Heart right ventricle (tissue), 16 donors: ENCODE results near the gene PVR. TPM values are rescaled to one million over a fixed set of nuclear protein-coding genes. Genes with fewer than 3 reads are reported as not detected.

ENCODE experiments used
- ATAC-seq, 8 donors: fragments of 200-7000 bp; cut with Tn5 transposase; one replicate each; pipeline ENCODE4 v1.9.1; 2020; ENCODE audit warnings: mild to moderate bottlenecking in 8 of 8, moderate library complexity in 8 of 8, moderate number of reproducible peaks in 1 of 8
- DNase-seq, 2 donors: peaks; one replicate each; pipeline ENCODE4 v3.0.0-alpha.2; 2020
- H3K27ac ChIP-seq, 10 donors: fragments of 200-600 bp; sonication (generic) in 2 of 10; one replicate each; pipeline versions ENCODE4 v1.5.0 to v1.8.0; 2020 to 2022; ENCODE audit warnings: mild to moderate bottlenecking in 3 of 10
- H3K27me3 ChIP-seq, 7 donors: fragments of 200-600 bp; one replicate each; pipeline ENCODE4 v1.8.0; 2021 to 2022; ENCODE audit warnings: mild to moderate bottlenecking in 2 of 7
- H3K36me3 ChIP-seq, 9 donors: fragments of 200-600 bp; sonication (generic) in 1 of 9; one replicate each; pipeline versions ENCODE4 v1.5.0 to v1.8.0; 2020 to 2022; ENCODE audit warnings: mild to moderate bottlenecking in 2 of 9
- H3K4me1 ChIP-seq, 9 donors: fragments of 200-600 bp; sonication (generic) in 1 of 9; one replicate each; pipeline versions ENCODE4 v1.5.0 to v1.8.0; 2020 to 2022; ENCODE audit warnings: mild to moderate bottlenecking in 4 of 9
- H3K4me3 ChIP-seq, 10 donors: fragments of 200-600 bp; sonication (generic) in 2 of 10; one replicate each; pipeline versions ENCODE4 v1.5.0 to v1.8.0; 2020 to 2022; ENCODE audit warnings: mild to moderate bottlenecking in 7 of 10, moderate library complexity in 2 of 10
- H3K9me3 ChIP-seq, 11 donors: fragments of 200-600 bp in 10 of 11; sonication (generic) in 2 of 11; one replicate each; pipeline versions ENCODE4 v1.5.0 to v1.8.0; 2013 to 2022; ENCODE audit warnings: mild to moderate bottlenecking in 2 of 11, control low read depth in 1 of 11, moderate library complexity in 1 of 11
- CTCF ChIP-seq, 9 donors: fragments of 200-600 bp; sonication (generic) in 2 of 9; IDR thresholded peaks; one replicate each; pipeline versions ENCODE4 v1.5.0 to v1.8.0; 2021 to 2022; ENCODE audit warnings: antibody characterized with exemption in 9 of 9, mild to moderate bottlenecking in 5 of 9, moderate library complexity in 1 of 9
- WGBS, 2 donors: extraction: QIAGEN DNeasy Blood & Tissue Kit; methylation state at CpG; one replicate each; pipeline ENCODE4 v1.1.7; 2013; ENCODE audit warnings: inconsistent platforms in 1 of 2; 5-methylcytosine and 5-hydroxymethylcytosine counted together
- intact Hi-C, 10 donors: fragments of 100-400 bp; cut with DNase I; formaldehyde crosslinking; loops; one replicate each; pipeline versions ENCODE4 v1.11.1 to v1.14.2; 2022
- polyA plus RNA-seq, 2 donors: library from polyadenylated mRNA; stranded (reverse); fragments of 200-250 nt; gene quantifications; one replicate each; pipeline ENCODE4 v1.2.3, GENCODE V29; 2013
- total RNA-seq, 10 donors: library from RNA; stranded (reverse); fragmentation: NEBNext Ultra II Directional in 3 of 10; extraction: Animal tissue kit (Norgen Biotek cat#: 25700) in 3 of 10; gene quantifications; one replicate each; pipeline versions ENCODE4 v1.2.1 to v1.2.4, GENCODE V29; 2021 to 2023
- donor health status: Arrhythmogenic right ventricular cardiomyopathy.
- donor health status: ischemic (EF 13 %, LVEDD 7.1; RV severe dilation, severe dysfunction).
- donor health status: healthy with polysubstance abuse.
- donor health status: DM: no; HTN: yes; CAD: no.
- donor health status: DM: no; HTN: no; CAD: no.
- donor health status: ischemic (EF 25% LVEDD 6.9; RV normal size, moderate dysfunction).
- donor health status: ischemic (EF 25% LVEDD 5.7; RV mildly dilated, moderate dysfunction).
- donor health status: healthy.
- donor health status: DM: yes; HTN: yes; CAD: no.
- donor health status: Ischemic cardiomyopathy.
- donor health status: ischemic (EF 35%, LVEDD 5.7; RV mildly dilated, moderate dysfunction).
- donor health status: nonischemic (EF 11% LVEDD 7.7; RV severe dilation, severe dysfunction).
- donor health status: DM: yes; HTN: yes; CAD: no.
- donor health status: PGD.
- donor health status: ischemic (EF 29% LVEDD 5.4; RV normal size, mild dysfunction).
- donor health status: nonischemic (EF 23%, LVEDD 6.1; RV moderate dilation, normal function).

The PVR gene
- total and polyA plus RNA-seq, 12 donors = 38.3 to 108 (median 43.4) TPM

GRCh38 chr19:44702551-44703176, 59.0 kb downstream of the PVR start:
- H3K4me1 ChIP-seq = no peaks in the 10 kb centered on the region
- 85 to 86% methylated on average over 17 of the region's 17 CpGs for WGBS, 2 donors
- ATAC-seq (no peak), DNase-seq (no peak)
- no peak for TF ChIP-seq CTCF (IDR thresholded peaks at IDR 0.05)
- no peak overlapping the region for H3K4me3 ChIP-seq
- intact Hi-C loops = no loop called here
- no peaks in the 10 kb centered on the region for H3K36me3 ChIP-seq
- H3K27me3 ChIP-seq = peaks cover 0 to 3% (median 0%) of the 10 kb centered on the region in 7 donors
- no peaks in the 10 kb centered on the region for H3K9me3 ChIP-seq
- no peak overlapping the region for H3K27ac ChIP-seq

- no peak for TF ChIP-seq CTCF (IDR thresholded peaks at IDR 0.05)
- Histone ChIP-seq H3K27ac (no peak overlapping the region), H3K27me3 (no peaks in the 10 kb centered on the region), H3K4me3 (no peak overlapping the region), H3K36me3 (no peaks in the 10 kb centered on the region), H3K4me1 (no peaks in the 10 kb centered on the region), H3K9me3 (no peaks in the 10 kb centered on the region)
- ATAC-seq (no peak), DNase-seq (no peak)
- 89 to 90% methylated on average over 28 of the region's 28 CpGs for WGBS, 2 donors
- intact Hi-C loops = no loop called here
These were observed 59.8 kb downstream of the PVR start for GRCh38 chr19:44703336-44704078.

- Histone ChIP-seq H3K36me3 (no peaks in the 10 kb centered on the region), H3K27ac (no peak overlapping the region), H3K27me3 (no peaks in the 10 kb centered on the region), H3K9me3 (no peaks in the 10 kb centered on the region), H3K4me3 (no peak overlapping the region), H3K4me1 (no peaks in the 10 kb centered on the region)
- no peak for ATAC-seq
- WGBS, 2 donors = 93 to 98% methylated on average over 1 of the region's 1 CpG
- TF ChIP-seq CTCF (IDR thresholded peaks at IDR 0.05) = no peak
- intact Hi-C loops = no loop called here
- DNase-seq = no peak
These were observed 61.3 kb downstream of the PVR start for GRCh38 chr19:44704982-44705381.

- H3K9me3 ChIP-seq = no peaks in the 10 kb centered on the region
- no peak overlapping the region for H3K4me3 ChIP-seq
- WGBS, 2 donors = 94 to 97% methylated on average over 12 of the region's 12 CpGs
- H3K27ac ChIP-seq = no peak overlapping the region
- ATAC-seq = no peak
- intact Hi-C loops = no loop called here
- peaks cover 0 to 4% (median 0%) of the 10 kb centered on the region in 9 donors for H3K4me1 ChIP-seq
- no peak for TF ChIP-seq CTCF (IDR thresholded peaks at IDR 0.05)
- no peaks in the 10 kb centered on the region for H3K36me3 ChIP-seq
- no peak for DNase-seq
- no peaks in the 10 kb centered on the region for H3K27me3 ChIP-seq
These were observed 61.8 kb downstream of the PVR start for GRCh38 chr19:44705502-44706010.
